Trophoblast cell (in vitro differentiated cells and primary cell): ENCODE data around the gene FAM136A.
"Not testable (repeated sequence)": the region's sequence is repeated elsewhere in the genome, so short reads cannot be mapped to it uniquely, and the experiment has no call there.

Source experiments
- DNase-seq, 2 donors: peaks; one replicate each; pipeline ENCODE4 v3.0.0-alpha.2; 2016
- H2AFZ ChIP-seq: 2 replicates; pipeline ENCODE4 v1.6.1; 2013; ENCODE audit warnings: low read length, moderate library complexity, mild to moderate bottlenecking; ENCODE audit not compliant: insufficient read depth, poor library complexity
- H2AK5ac ChIP-seq: 2 replicates; pipeline ENCODE4 v1.6.1; 2013; ENCODE audit warnings: mild to moderate bottlenecking, low read length
- H2BK120ac ChIP-seq: 2 replicates; pipeline ENCODE4 v1.6.1; 2013; ENCODE audit warnings: low read length, mild to moderate bottlenecking, moderate library complexity; ENCODE audit not compliant: insufficient read depth, poor library complexity
- H2BK12ac ChIP-seq: 2 replicates; pipeline ENCODE4 v1.6.1; 2013; ENCODE audit warnings: mild to moderate bottlenecking, low read length, moderate library complexity
- H2BK5ac ChIP-seq: 2 replicates; pipeline ENCODE4 v1.6.1; 2013; ENCODE audit warnings: low read length, low read depth, moderate library complexity, mild to moderate bottlenecking; ENCODE audit not compliant: poor library complexity
- H3K14ac ChIP-seq: 2 replicates; pipeline ENCODE4 v1.6.1; 2013; ENCODE audit warnings: mild to moderate bottlenecking, low read length
- H3K18ac ChIP-seq: 2 replicates; pipeline ENCODE4 v1.6.1; 2013; ENCODE audit warnings: mild to moderate bottlenecking, low read length
- H3K23ac ChIP-seq: 2 replicates; pipeline ENCODE4 v1.6.1; 2013; ENCODE audit warnings: low read length
- H3K27ac ChIP-seq: 2 replicates; pipeline ENCODE4 v1.5.1; 2013; ENCODE audit warnings: low read depth, mild to moderate bottlenecking, inconsistent platforms, low read length, moderate library complexity
- H3K27me3 ChIP-seq: 2 replicates; pipeline ENCODE4 v1.6.1; 2013; ENCODE audit warnings: inconsistent platforms, mild to moderate bottlenecking, low read length, moderate library complexity; ENCODE audit not compliant: insufficient read depth
- H3K36me3 ChIP-seq, 2 experiments: 1 replicate in 1 of 2; 2 replicates in 1 of 2; pipeline ENCODE4 v1.6.1; 2013; ENCODE audit warnings: low read length in 2 of 2, mild to moderate bottlenecking in 2 of 2, moderate library complexity in 1 of 2; ENCODE audit not compliant: insufficient read depth in 2 of 2, control insufficient read depth in 1 of 2
- H3K4ac ChIP-seq: 2 replicates; pipeline ENCODE4 v1.6.1; 2013; ENCODE audit warnings: low read depth, mild to moderate bottlenecking, low read length, moderate library complexity
- H3K4me1 ChIP-seq, 2 experiments: 1 replicate in 1 of 2; 2 replicates in 1 of 2; pipeline ENCODE4 v1.6.1; 2013; ENCODE audit warnings: low read length in 2 of 2, mild to moderate bottlenecking in 2 of 2, moderate library complexity in 1 of 2; ENCODE audit not compliant: insufficient read depth in 2 of 2, control insufficient read depth in 1 of 2
- H3K4me2 ChIP-seq: 2 replicates; pipeline ENCODE4 v1.6.1; 2013; ENCODE audit warnings: inconsistent platforms, mild to moderate bottlenecking, low read length, moderate library complexity
- H3K4me3 ChIP-seq: 2 replicates; pipeline ENCODE4 v1.5.1; 2013; ENCODE audit warnings: mild to moderate bottlenecking, low read depth, low read length, inconsistent platforms
- H3K79me1 ChIP-seq: one replicate; pipeline ENCODE4 v1.6.1; 2013; ENCODE audit warnings: low read length
- H3K79me2 ChIP-seq: 2 replicates; pipeline ENCODE4 v1.6.1; 2013; ENCODE audit warnings: low read length, mild to moderate bottlenecking; ENCODE audit not compliant: control insufficient read depth, insufficient read depth, poor library complexity
- H3K9ac ChIP-seq: 2 replicates; pipeline ENCODE4 v1.6.1; 2013; ENCODE audit warnings: mild to moderate bottlenecking, low read length
- H3K9me3 ChIP-seq: 2 replicates; pipeline ENCODE4 v1.6.1; 2013; ENCODE audit warnings: low read depth, mild to moderate bottlenecking, control low read depth, inconsistent platforms, low read length; ENCODE audit not compliant: insufficient read depth
- H4K12ac ChIP-seq: 2 replicates; pipeline ENCODE4 v1.6.1; 2013; ENCODE audit warnings: low read depth, mild to moderate bottlenecking, low read length, moderate library complexity
- H4K8ac ChIP-seq: 2 replicates; pipeline ENCODE4 v1.6.1; 2013; ENCODE audit warnings: low read depth, mild to moderate bottlenecking, low read length, moderate library complexity
- H4K91ac ChIP-seq: one replicate; pipeline ENCODE4 v1.6.1; 2013; ENCODE audit warnings: low read depth, mild to moderate bottlenecking, low read length, moderate library complexity
- WGBS: extraction: QIAGEN DNeasy Blood & Tissue Kit; methylation state at CpG from one replicate; pipeline ENCODE4 v1.1.7; 2013; ENCODE audit warnings: missing lambda C conversion rate; ENCODE audit not compliant: insufficient read length, insufficient coverage; ENCODE audit errors: extremely low coverage; 5-methylcytosine and 5-hydroxymethylcytosine counted together

Gene FAM136A

DNA sequence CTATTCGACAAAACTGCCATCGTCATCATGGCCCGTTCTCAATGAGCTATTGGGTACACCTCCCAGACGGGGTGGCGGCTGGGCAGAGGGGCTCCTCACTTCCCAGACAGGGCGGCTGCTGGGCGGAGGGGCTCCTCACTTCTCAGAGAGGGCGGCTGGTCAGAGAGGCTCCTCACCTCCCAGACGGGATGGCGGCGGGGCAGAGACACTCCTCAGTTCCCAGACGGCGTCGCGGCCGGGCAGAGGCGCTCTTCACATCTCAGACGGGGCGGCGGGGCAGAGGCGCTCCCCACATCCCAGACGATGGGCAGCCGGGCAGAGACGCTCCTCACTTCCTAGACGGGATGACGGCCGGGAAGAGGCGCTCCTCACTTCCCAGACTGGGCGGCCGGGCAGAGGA is 34.9 kb downstream of the FAM136A start:
- not testable (repeated sequence) for H3K4me3 ChIP-seq, H3K4ac ChIP-seq, H3K79me1 ChIP-seq, H4K12ac ChIP-seq, H2AFZ ChIP-seq, H3K4me2 ChIP-seq, H3K4me1 ChIP-seq, H3K9ac ChIP-seq, H2BK12ac ChIP-seq, H3K79me2 ChIP-seq, H3K23ac ChIP-seq, H3K9me3 ChIP-seq, H3K18ac ChIP-seq, H2AK5ac ChIP-seq, H2BK120ac ChIP-seq, DNase-seq, H3K27me3 ChIP-seq, H3K14ac ChIP-seq, H2BK5ac ChIP-seq, H4K8ac ChIP-seq, H3K27ac ChIP-seq, H4K91ac ChIP-seq
- H3K36me3 ChIP-seq = peaks cover 16% of the 10 kb centered on the region in 2 experiments
- no CpG with 5 or more reads among the region's 30 CpGs for WGBS

DNA sequence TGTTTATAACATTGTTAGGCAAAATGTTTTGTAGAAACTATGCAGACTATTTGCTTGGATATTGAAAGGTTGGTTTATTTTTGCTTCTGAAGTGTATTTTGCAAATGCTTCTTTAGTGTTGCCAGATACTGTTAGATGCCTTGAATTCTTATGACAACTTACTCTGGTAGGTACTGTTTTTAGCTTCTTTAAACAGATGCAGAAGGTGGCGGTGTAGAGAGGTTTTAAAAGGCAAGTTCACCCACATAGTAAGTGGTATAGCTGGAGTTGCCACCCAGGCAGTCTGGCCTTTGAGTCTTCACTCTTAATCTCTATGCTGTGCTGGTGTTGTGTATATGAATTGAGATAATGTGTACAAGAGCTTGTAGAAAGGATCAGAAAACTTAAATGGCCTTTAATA is 40.4 kb downstream of the FAM136A start:
- H2BK120ac ChIP-seq = no peak overlapping the region

DNA sequence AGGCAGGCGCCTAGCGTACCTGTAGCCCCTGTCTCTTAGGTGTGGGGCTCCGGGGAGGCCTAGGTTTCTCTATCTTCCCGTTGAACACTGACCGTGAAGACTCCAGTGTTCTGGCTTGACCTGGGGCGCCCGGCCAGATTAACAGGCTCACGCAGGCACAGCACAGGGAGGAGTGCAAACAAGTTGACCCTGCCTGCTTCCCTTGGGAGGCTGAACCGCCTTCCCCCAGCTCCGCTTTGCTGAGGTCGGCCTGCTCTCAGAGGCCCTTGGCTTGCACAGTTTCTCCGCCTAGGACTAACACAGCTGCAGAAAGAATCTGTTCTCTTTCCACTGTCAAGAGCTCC is 43.4 kb downstream of the FAM136A start:
- peaks cover 5% of the 10 kb centered on the region in 2 experiments for H3K4me1 ChIP-seq
- no peak overlapping the region for H2BK5ac ChIP-seq
- peak overlapping the region; percentile 88 for H3K4me3 ChIP-seq
- H3K14ac ChIP-seq = peak overlapping the region; percentile 33
- H3K36me3 ChIP-seq = peaks cover 4 to 7% of the 10 kb centered on the region in 2 experiments
- peak overlapping the region; percentile 47 for H4K12ac ChIP-seq
- no CpG with 5 or more reads among the region's 12 CpGs for WGBS
- H2AFZ ChIP-seq = peak overlapping the region; percentile 91
- peaks cover 10% of the 10 kb centered on the region for H3K79me1 ChIP-seq
- no peak overlapping the region for H2AK5ac ChIP-seq
- H3K79me2 ChIP-seq = peaks cover 5% of the 10 kb centered on the region
- H4K8ac ChIP-seq = peak overlapping the region; percentile 74
- peak in 1 of 2 donors; percentile 18 for DNase-seq
- H4K91ac ChIP-seq = no peak overlapping the region
- H3K9me3 ChIP-seq = no peaks in the 10 kb centered on the region
- no peak overlapping the region for H2BK120ac ChIP-seq
- H3K27me3 ChIP-seq = no peaks in the 10 kb centered on the region
- peak overlapping the region; percentile 70 for H3K18ac ChIP-seq
- H3K4ac ChIP-seq = no peak overlapping the region
- H2BK12ac ChIP-seq = no peak overlapping the region
- no peak overlapping the region for H3K23ac ChIP-seq
- H3K27ac ChIP-seq = no peak overlapping the region
- peak overlapping the region; percentile 77 for H3K4me2 ChIP-seq
- no peak overlapping the region for H3K9ac ChIP-seq

More for the DNA sequence above, 40.4 kb downstream of the FAM136A start:
- Histone ChIP-seq H3K36me3 (peaks cover 13 to 18% of the 10 kb centered on the region in 2 experiments), H3K4me3 (no peak overlapping the region), H4K12ac (no peak overlapping the region), H2BK5ac (no peak overlapping the region), H3K27ac (no peak overlapping the region), H2BK12ac (no peak overlapping the region), H3K4ac (no peak overlapping the region), H2AFZ (no peak overlapping the region), H3K9me3 (peaks cover 1% of the 10 kb centered on the region), H3K79me2 (peaks cover 5% of the 10 kb centered on the region), H3K9ac (no peak overlapping the region), H3K4me2 (no peak overlapping the region), H3K27me3 (no peaks in the 10 kb centered on the region), H3K79me1 (peaks cover 10% of the 10 kb centered on the region), H3K18ac (no peak overlapping the region), H3K4me1 (peaks cover 5% of the 10 kb centered on the region in 2 experiments), H3K14ac (no peak overlapping the region), H4K91ac (no peak overlapping the region), H2AK5ac (no peak overlapping the region), H3K23ac (no peak overlapping the region), H4K8ac (no peak overlapping the region)
- peak in 1 of 2 donors; percentile 56 for DNase-seq
- no CpG with 5 or more reads among the region's 1 CpG for WGBS

GRCh38 chr2:70255637-70256314 is 46.1 kb downstream of the FAM136A start:
- Histone ChIP-seq H3K14ac (no peak overlapping the region), H3K4me1 (peaks cover 5% of the 10 kb centered on the region in 2 experiments), H3K4me2 (no peak overlapping the region), H3K79me2 (peaks cover 5% of the 10 kb centered on the region), H3K9me3 (no peaks in the 10 kb centered on the region), H4K12ac (no peak overlapping the region), H3K36me3 (peaks cover 4 to 5% of the 10 kb centered on the region in 2 experiments), H2AK5ac (no peak overlapping the region), H3K4ac (no peak overlapping the region), H4K91ac (no peak overlapping the region), H3K18ac (no peak overlapping the region), H2BK12ac (no peak overlapping the region), H3K27me3 (no peaks in the 10 kb centered on the region), H3K23ac (no peak overlapping the region), H3K4me3 (no peak overlapping the region), H3K79me1 (peaks cover 10% of the 10 kb centered on the region), H2BK120ac (no peak overlapping the region), H3K27ac (no peak overlapping the region), H2AFZ (no peak overlapping the region), H2BK5ac (no peak overlapping the region), H3K9ac (no peak overlapping the region), H4K8ac (no peak overlapping the region)
- no CpG with 5 or more reads among the region's 8 CpGs for whole genome bisulfite sequencing
- no peak for DNase-seq
